Stimulated activated CD4-positive, alpha-beta T cell treated with anti-CD3 and anti-CD28 coated beads, Interleukin-2, amount 100 ng/mL, for 48 hours (primary cell): ENCODE results near the gene CLSTN1.

ENCODE experiments used
- DNase-seq, 2 donors: peaks; one replicate each; pipeline ENCODE4 v3.0.0-alpha.2; 2020

CLSTN1 gene

DNA sequence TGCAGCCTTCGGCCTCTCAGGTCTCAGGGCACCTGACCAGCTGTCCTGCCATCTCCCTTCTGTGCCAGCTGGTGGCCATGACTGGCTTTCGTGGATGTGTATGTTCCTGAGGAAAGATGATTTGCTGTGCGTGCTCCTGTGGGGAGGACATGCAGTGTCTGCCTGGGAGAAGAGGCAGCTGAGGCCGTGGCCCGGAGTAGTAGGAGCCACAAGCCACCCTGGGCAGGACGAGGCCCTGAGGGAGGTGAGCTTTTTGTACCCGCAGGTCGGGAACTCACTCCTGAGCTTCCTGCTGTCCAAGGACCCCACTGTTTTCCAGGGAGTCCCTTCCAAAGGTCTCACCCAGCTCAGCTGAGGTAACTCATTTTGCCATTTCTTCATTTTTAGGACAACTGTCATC lies 113.7 kb downstream of the CLSTN1 start:
- DNase-seq, result no peak

- DNase-seq, result no peak
Measured at GRCh38 chr1:9706178-9706577, 117.6 kb downstream of the CLSTN1 start.

DNA sequence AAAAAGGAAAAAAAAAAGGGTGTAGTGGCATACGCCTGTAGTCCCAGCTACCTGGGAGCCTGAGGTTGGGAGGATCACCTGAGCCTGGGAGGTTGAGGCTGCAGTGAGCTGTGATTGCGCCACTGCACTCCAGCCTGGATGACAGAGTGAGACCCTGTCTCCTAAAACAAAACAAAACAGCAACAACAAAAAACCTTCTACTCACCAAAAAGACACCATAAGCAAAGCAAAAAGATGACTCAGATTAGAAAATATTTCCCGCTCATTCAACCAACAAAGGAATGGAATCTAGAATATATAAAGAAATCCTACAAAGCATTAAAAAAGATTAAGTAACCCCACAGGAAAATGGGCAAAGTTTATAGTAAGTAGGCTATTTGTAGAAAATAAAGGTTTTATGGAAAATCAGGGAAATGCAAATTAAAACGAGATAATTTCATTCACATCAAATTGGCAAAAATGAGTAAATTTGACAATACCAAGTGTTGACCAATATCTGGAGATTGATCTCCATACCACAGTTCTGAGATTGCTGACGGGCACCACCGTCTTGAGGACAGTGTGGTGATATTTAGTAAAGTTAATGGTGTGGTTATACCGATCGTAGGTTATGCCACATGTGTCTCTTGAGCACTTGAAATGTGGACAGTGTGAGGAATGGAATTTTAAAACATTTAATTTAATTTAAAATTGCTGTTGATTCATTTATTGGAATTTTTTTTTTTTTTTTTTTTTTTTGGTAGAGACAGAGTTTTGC lies 118.2 kb downstream of the CLSTN1 start:
- no peak for DNase-seq

DNA sequence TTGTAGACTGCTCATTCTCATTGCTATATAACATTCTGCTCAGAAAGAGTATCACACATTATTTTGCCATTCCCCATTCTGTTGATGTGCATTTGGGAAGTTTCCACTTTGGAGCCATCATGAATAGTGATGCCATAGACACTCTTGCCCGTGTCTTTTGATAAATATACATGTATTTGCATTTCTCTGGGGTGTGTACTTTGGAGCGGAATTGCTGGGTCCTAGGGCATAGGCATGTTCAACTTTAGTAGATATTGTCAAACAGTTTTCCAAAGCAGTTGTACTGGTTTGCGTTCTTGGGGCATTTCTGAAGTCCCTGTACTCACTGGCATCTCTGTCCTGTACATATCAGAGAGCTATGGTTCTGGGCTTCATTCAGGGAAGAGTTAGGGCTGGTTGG lies 120.1 kb downstream of the CLSTN1 start:
- no peak for DNase-seq

- DNase-seq, result no peak
Measured at GRCh38 chr1:9703165-9703509, 120.6 kb downstream of the CLSTN1 start.

DNA sequence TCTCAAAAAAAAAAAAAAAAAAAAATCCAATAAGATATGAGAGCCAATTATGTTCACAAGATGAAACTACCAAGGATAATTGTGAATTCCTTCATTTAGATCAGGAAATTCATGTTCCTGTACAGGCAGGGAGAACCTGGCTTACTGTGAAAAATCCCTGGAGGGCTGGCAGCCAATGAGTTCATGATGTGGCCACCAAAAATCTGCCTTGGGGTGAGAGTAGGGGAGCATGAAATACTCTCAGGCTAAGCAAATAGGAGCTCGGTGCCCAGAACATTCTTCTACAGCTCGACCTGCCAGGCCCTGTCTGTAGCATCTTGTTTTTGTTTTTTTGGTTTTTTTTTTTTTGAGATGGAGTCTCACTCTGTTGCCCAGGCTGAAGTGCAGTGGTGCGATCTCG lies 122.1 kb downstream of the CLSTN1 start:
- DNase-seq, result no peak

DNA sequence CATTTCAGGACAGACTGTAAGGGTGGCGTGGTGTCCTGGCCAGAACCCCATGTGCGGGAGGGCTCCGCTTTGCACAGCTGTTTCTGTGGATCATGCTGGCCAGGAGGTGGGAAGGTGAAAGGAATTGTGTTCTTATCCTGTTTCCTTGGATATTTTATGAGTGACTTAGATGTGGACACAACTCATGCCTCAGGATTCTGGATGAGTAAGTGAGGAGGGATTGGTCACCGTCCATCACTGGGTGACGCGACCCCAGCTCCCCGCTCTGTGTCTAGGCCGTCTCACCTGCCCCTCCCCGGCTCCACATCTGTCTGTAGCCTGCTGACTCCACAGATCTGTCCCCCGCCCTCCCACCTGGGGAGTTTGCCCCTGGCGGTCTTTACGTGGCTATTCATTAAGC lies 123.4 kb downstream of the CLSTN1 start:
- DNase-seq, result no peak

DNA sequence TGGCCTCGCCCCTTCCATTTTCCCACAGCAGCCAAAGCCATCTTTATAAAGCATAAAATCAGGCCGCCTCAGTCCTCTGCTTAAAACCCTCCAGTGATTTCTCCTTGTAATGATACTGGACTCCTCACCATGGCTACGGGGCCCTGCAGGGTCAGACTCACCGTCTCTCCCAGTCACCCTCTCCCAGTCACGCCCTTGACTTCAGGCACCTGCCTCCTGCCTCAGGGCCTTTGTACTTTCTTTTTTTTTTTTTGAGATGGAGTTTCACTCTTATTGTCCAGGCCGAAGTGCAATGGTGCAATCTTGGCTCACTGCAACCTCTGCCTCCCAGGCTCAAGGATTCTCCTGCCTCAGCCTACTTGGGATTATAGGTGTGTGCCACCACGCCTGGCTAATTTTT lies 124.4 kb downstream of the CLSTN1 start:
- no peak for DNase-seq

DNA sequence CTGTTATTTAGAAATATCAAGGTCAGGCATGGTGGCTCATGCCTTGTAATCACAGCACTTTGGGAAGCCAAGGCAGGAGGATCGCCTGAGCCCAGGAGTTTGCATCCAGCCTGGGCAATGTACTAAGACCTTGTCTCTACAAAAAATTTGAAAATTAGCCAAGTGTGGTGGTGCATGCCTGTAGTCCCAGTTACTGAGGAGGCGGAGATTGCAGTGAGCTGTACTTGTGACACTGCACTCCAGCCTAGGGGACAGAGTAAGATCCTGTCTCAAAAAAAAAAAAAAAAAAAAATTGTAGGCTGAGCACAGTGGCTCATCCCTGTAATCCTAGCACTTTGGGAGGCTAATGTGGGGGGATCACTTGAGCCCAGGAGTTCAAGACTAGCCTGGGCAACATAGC lies 127.0 kb downstream of the CLSTN1 start:
- no peak for DNase-seq

DNA sequence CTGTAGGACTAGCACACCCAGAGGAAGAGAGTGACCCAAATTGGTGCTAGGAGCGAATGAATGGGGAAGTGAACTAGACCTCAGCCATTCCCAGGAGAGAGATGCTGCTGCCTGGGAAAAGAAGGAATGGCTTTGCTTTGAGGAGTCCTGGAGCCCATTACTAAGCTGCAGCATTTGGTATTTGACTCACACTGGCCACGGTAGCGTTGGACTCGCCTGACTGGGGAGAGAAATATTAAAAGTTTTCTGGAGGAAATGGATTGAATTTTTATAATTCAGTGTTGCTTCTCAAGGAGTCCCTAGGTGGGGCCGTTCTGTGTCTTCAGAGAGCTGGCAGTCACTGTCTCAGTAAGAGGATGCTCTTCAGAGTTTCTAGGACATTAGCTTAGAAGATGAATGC lies 132.1 kb downstream of the CLSTN1 start:
- DNase-seq, result no peak

GRCh38 chr1:9691108-9691445 lies 132.7 kb downstream of the CLSTN1 start:
- DNase-seq, result no peak

DNA sequence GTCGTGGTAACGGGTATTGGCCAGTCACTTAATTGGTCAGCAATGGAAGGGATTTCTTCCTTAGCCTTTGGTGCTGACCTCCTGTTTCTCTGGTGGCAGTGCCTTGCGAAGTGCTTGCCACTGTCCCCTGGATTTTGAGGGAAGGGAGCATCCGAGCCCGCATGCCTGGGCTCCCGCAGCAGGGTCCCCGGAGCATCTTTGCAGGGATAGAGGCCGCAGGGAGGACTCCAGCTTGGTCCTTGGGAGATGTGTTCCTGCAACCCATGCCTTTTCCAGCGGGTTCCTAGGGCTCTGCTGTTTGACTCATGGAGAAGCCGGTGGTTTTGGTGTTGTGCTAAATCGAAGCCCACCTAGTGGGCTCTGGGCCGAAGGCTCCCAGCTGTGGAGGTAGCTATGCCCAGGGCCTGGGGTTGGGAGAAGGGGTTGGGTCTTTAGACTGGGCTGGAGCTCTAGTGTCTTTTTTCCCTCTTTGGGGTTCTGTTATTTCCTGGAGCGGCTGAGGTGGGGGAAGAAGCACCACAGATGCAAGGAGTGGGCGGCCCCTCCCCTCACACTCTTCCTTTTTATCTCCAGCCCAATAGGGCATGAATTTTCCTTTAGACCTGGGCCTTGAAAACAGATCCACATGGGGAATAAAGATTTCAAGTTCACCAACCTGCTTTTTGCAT lies 133.2 kb downstream of the CLSTN1 start:
- DNase-seq, result no peak

- no peak for DNase-seq
Measured at GRCh38 chr1:9689971-9690381, 133.8 kb downstream of the CLSTN1 start.

- peak; percentile 76 to 85 for DNase-seq
Measured at GRCh38 chr1:9689011-9689706, 134.6 kb downstream of the CLSTN1 start.

DNA sequence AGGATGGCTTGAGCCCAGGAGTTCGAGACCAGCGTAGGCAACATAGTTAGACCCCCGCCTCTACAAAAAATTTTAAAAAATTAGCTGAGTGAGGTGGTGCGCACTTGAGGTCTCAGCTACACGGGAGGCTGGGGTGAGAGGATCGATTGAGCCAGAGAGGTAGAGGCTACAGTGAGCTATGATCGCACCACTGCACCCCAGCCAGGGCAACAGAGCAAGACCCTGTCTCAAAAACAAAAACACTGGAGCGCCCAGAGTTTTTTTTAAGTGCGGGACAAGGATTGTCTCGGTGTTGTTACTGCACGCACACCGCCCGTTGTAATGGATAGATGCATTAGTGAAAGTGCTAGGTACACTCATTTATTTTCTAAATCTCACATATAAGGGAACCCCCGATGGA lies 135.2 kb downstream of the CLSTN1 start:
- no peak for DNase-seq

DNA sequence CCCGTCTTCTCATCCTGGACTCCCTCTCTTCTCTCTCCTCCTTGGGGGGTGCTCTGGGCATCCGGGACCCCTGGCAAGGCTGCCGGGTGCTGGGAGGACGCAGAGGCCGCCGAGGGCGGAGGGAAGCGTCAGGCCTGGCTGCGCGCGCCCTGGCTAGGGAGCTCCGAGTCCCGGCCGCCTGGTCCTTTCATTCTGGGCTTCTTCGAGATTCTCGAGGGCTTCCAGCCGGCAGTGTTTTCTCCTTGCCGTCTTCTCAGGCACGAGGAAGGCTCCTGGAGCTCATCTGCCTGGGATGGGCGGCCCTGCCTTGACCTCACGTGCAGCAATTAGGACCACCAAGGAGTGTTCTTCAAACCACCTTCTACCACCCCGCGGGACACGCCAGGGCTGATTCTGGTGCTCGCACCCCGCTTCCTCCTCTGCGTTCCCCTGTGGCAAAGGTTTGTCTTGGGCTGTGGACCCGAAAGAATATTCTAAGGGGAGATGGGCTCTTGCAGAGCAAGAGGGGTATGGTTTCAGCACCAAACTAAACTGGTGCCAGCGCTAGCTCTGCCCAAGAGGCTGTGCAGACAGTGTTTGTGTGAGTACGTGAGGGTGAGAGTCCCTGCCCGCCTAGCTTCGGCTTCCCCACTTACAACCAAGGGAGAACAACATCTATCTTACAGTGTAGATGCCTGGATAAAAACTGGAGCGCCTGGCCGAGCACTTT lies 135.7 kb downstream of the CLSTN1 start:
- no peak for DNase-seq

DNA sequence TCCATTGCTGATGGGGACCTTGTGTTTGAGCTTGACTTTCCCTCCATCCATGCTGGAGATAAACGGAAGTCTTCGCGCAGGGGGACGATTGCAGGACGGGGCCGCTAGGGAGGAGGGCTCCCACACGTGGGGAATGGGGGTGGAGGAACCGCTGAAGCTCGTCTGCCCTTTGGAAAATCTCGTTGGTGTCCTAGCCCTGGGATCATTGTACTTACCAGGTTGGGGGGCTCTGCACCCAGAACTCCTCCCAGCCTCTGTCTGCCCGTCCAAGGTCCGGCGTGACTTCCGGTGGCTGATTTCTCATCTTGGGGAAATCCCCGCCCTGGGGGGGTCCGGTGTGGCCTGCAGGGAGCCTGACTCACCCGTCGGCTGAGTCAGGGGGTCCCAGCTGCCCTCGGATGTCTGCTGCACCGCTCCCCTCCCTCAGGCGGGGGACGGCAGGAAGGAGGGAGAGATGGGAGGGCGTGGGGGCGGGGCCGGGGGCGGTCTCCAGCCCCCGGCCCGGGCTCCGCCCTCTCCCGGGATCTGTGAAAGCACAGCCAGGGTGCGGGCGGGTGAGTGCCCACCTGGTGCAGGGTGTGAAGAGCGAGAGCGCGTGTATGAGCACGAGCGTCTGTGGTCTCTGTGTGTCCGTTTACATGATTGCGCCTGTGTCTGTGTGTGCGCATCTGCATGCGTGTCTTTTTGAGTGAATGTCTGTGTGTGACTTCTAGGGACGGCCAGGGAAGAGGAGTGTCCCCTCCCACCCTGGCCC lies 136.5 kb downstream of the CLSTN1 start:
- peak; percentile 38 to 40 for DNase-seq

GRCh38 chr1:9684801-9685200 lies 139.0 kb downstream of the CLSTN1 start:
- no peak for DNase-seq

- no peak for DNase-seq
Measured at GRCh38 chr1:9680828-9681227, 142.9 kb downstream of the CLSTN1 start.

GRCh38 chr1:9680091-9680490 lies 143.7 kb downstream of the CLSTN1 start:
- DNase-seq, result no peak
